ENCODE results near the gene GATA5.
"Not testable (repeated sequence)": the region's sequence is repeated elsewhere in the genome, so short reads cannot be mapped to it uniquely, and the experiment has no call there.

Gene GATA5

GRCh38 chr20:62429455-62430310 lies 46.1 kb downstream of the GATA5 start:
- TF ChIP-seq CTCF (IDR thresholded peaks at IDR 0.05; ENCODE audit: low read depth, low read length), result no peak
- DNase-seq (ENCODE audit: extremely low read depth, low read depth), result no peak

DNA sequence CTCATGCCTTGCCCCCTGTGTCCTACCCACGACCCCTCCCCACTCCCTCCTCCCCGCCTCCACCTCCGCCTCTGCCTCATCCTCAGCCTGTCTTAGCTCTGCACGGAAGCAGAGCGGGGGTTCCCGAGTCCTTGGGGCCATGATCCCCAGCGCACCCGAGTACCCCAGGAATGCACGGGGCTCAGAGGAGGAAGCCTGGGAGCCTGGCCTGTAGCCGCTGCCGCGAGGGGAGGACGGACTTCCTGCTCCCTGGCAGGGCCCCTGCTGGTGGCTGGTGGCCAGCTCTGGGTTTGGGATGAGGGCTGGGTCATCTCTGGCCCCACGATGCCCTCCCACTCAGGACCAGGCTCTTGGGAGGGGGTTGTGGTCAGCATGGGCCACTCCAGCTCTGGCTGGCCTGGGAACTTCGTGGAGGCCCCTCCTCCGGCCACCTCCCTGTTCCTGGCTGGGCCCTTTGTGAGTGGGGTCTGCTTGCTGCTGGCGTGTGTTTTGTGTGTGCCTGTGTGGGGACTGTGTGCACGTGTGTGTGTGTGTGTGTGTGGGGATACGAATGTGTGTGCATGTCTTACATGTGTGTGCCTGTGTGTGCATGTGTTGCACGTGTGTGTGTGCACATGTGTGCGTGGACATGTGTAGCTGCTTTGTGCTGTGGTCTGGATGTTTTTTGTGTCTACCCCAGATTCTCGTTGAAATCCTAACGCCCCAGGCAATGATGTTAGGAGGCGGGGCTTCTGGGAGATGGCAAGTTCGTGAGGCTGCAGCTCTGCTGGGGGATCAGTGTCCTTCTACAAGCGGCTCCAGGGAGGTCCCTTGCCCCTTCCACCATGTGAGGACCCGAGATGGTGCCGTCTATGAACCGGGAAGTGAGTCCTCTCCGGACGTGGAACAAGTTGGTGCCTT lies 47.1 kb downstream of the GATA5 start:
- TF ChIP-seq CTCF (IDR thresholded peaks at IDR 0.05; ENCODE audit: low read depth, low read length), result no peak
- DNase-seq (ENCODE audit: extremely low read depth, low read depth), result no peak

GRCh38 chr20:62428002-62428372 lies 47.8 kb downstream of the GATA5 start:
- no peak for DNase-seq (ENCODE audit: extremely low read depth, low read depth)
- TF ChIP-seq CTCF (IDR thresholded peaks at IDR 0.05; ENCODE audit: low read depth, low read length), result no peak

GRCh38 chr20:62427172-62428001 lies 48.4 kb downstream of the GATA5 start, which contains the start of gene RBBP8NL:
RBBP8NL (minus strand) TSS chr20:62427539; CDS start chr20:62419647, 7,892 bp downstream.
- no peak for DNase-seq (ENCODE audit: extremely low read depth, low read depth)

GRCh38 chr20:62426699-62427131 lies 49.1 kb downstream of the GATA5 start:
- no peak for DNase-seq (ENCODE audit: extremely low read depth, low read depth)
- no peak for TF ChIP-seq CTCF (IDR thresholded peaks at IDR 0.05; ENCODE audit: low read depth, low read length)

More at GRCh38 chr20:62427172-62428001, 48.4 kb downstream of the GATA5 start, which contains the start of gene RBBP8NL:
- TF ChIP-seq CTCF (IDR thresholded peaks at IDR 0.05; ENCODE audit: low read depth, low read length), result no peak

DNA sequence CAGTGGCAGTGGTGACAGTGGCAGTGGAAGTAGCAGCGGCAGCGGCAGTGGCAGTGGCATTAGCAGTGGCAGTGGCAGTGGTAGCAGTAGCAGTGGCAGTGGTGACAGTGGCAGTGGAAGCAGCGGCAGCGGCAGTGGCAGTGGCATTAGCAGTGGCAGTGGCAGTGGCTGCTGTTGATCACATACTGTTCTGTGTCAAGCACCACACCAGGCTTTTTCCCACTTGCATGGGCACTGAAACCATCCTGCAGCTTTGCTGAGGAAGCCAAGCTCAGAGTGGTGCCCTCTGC lies 49.8 kb downstream of the GATA5 start:
- DNase-seq (ENCODE audit: extremely low read depth, low read depth), result not testable (repeated sequence)

DNA sequence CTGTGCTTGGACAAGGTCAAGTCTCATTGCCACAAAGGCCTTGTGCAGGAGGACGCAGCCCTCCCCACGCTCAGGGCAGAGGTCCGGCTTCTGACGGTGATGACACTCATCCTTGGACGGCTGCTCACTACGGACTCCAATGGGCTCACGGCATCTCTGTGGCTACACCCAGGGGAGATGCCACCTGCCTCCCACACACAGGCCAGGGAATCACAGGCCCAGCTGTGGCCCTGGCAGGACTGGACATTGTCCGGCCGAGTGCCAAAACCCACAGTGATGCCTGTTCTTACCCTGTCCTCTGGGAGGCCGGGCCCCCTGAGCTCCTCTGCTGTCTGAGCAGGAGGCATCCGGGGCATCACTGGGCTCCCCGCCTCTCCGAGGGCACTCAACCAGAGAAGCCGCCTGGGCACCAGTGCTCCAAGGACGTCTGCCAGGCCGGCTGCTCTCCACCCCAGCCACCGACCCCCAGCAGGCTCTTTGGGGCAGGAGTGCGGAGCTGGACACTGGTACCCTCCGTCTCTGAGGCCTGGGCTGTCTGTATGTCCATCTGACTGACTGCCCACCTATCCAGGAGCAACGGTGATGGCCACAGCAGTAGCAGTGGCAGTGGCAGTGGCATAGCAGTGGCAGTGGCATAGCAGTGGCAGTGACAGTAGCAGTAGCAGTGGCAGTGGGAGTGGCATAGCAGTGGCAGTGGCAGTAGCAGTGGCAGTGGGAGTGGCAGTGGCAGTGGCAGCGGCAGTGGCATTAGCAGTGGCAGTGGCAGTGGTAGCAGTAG lies 50.3 kb downstream of the GATA5 start:
- TF ChIP-seq CTCF (IDR thresholded peaks at IDR 0.05; ENCODE audit: low read depth, low read length), result no peak
- no peak for DNase-seq (ENCODE audit: extremely low read depth, low read depth)

Data from AG09319 (cell line).